Fibroblast of lung (primary cell): Measurements from ENCODE around the gene LTF.

ENCODE experiments used
- CTCF ChIP-seq, 2 donors: IDR thresholded peaks in 1 of 2; conservative IDR thresholded peaks in 1 of 2; 1 replicate in 1 of 2; 2 replicates in 1 of 2; pipeline ENCODE4 v1.5.1; 2011 to 2012; ENCODE audit warnings: low read length in 2 of 2, control low read depth in 1 of 2, inconsistent platforms in 1 of 2, low read depth in 1 of 2, mild to moderate bottlenecking in 1 of 2
- EZH2 ChIP-seq: IDR thresholded peaks from 2 replicates; pipeline ENCODE4 v1.5.1; 2012; ENCODE audit warnings: low read length, control low read depth, mild to moderate bottlenecking; ENCODE audit errors: missing control alignments

DNA sequence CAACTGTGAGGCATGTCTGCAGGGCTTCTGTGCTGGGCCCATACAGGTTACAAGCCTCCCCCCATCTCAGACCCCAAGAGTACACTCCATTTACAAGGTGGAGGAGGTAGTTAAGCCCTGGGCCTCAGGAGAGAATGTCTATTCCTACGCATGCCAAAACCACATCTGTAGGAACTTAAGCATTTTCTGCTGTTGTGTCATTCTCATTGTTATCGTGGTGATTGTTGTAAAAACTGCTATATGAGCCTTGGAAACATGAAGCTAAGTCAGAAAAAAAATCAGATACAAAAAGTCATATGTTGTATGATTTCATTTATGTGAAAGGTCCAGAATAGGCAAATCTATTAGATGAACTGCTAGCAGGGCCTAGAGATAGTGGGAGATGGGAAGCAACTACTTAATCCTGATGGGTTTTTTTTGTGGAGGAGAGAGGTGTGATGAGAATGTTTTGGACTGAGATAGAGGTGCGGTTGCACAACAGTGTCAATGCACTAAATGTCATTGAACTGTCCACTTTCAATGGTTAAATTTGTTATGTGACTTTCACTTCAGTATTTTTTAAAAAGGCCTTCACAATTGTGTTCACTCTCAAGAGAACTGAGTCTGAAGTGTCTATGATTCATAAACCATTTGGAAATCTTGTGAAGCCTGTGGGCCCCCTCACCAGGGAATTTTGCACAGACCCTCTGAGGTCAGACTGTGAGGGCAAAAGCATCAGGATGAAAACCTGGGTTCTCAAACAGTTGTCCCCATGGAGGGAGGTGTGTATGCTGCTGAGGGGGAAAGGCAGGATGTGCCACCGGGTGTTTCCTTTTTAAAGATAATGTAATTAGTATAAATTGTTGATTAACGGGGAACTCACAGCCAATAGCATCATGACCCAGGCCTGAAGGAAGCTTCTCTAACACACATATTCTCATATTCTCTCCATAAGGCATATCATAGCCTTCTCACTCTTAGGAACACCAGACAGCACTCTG lies 36.2 kb upstream of the LTF start:
- TF ChIP-seq EZH2 (no peak), CTCF (conservative IDR thresholded peaks at IDR 0.05 in 1 of 2, IDR thresholded peaks at IDR 0.05 in 1 of 2; ENCODE audit: low read depth in 1 of 2, low read length in 2 of 2) (no peak)
